WTC11 (cell line): ENCODE results near the gene PKMYT1. TPM values are rescaled to one million over a fixed set of nuclear protein-coding genes. Genes with fewer than 3 reads are reported as not detected.

Experiments
- ATAC-seq: fragments of 200-7000 bp; cut with Tn5 transposase; 2 replicates; pipeline ENCODE4 v1.10.0; 2021; ENCODE audit warnings: mild to moderate bottlenecking, moderate library complexity
- CTCF ChIA-PET: fragments of 300-600 bp; sonication (Branson Sonifier 250); formaldehyde crosslinking; loops from one replicate; lab custom pipeline; 2021; ENCODE audit warnings: antibody characterized with exemption; lab: Charles Lee
- POLR2A ChIA-PET: fragments of 350-600 bp; sonication (Branson Sonifier 250); formaldehyde crosslinking; loops from one replicate; lab custom pipeline; 2021; ENCODE audit warnings: antibody characterized with exemption; lab: Charles Lee
- DNase-seq: peaks from one replicate; pipeline ENCODE4 v3.0.0; 2021; ENCODE audit warnings: low spot score
- H3K27ac Mint-ChIP-seq: 2 replicates; pipeline ENCODE4 v1.8.0; 2021; ENCODE audit warnings: mixed read lengths
- H3K27me3 Mint-ChIP-seq: 2 replicates; pipeline ENCODE4 v1.8.0; 2021; ENCODE audit warnings: low read depth, mild to moderate bottlenecking, moderate library complexity, mixed read lengths
- H3K36me3 Mint-ChIP-seq: 2 replicates; pipeline ENCODE4 v1.8.0; 2021; ENCODE audit warnings: mixed read lengths
- H3K4me1 Mint-ChIP-seq: 2 replicates; pipeline ENCODE4 v1.8.0; 2022; ENCODE audit warnings: mixed read lengths
- H3K4me3 Mint-ChIP-seq: 2 replicates; pipeline ENCODE4 v1.8.0; 2021; ENCODE audit warnings: mild to moderate bottlenecking, moderate library complexity, mixed read lengths
- H3K9me3 Mint-ChIP-seq: 2 replicates; pipeline ENCODE4 v1.8.0; 2021; ENCODE audit warnings: mixed read lengths
- ATF1 ChIP-seq: sonication (generic); formaldehyde crosslinking; IDR thresholded peaks from 2 replicates; pipeline ENCODE4 v1.8.1; 2023; ENCODE audit warnings: mild to moderate bottlenecking, moderate library complexity, missing genetic modification reagents
- FOXK1 ChIP-seq: sonication (generic); formaldehyde crosslinking; IDR thresholded peaks from 2 replicates; pipeline ENCODE4 v1.8.0; 2022; ENCODE audit warnings: mild to moderate bottlenecking, moderate library complexity, missing genetic modification reagents
- FOXP1 ChIP-seq: sonication (generic); formaldehyde crosslinking; IDR thresholded peaks from 2 replicates; pipeline ENCODE4 v1.8.0; 2022; ENCODE audit warnings: missing genetic modification reagents, mild to moderate bottlenecking, moderate library complexity, borderline replicate concordance
- GTF2I ChIP-seq: fragments of 250-450 bp; sonication (Bioruptor Pico); conservative IDR thresholded peaks from 2 replicates; pipeline ENCODE4 v1.4.0; 2021; ENCODE audit warnings: mild to moderate bottlenecking
- KAT7 ChIP-seq: sonication (generic); formaldehyde crosslinking; IDR thresholded peaks from 2 replicates; pipeline ENCODE4 v1.8.1; 2023; ENCODE audit warnings: missing genetic modification reagents, mild to moderate bottlenecking, borderline replicate concordance
- MYBL2 ChIP-seq: sonication (generic); formaldehyde crosslinking; IDR thresholded peaks from 2 replicates; pipeline ENCODE4 v1.8.1; 2023; ENCODE audit warnings: mild to moderate bottlenecking, moderate library complexity, missing genetic modification reagents
- NFYB ChIP-seq: sonication (generic); formaldehyde crosslinking; conservative IDR thresholded peaks from 2 replicates; pipeline ENCODE4 v1.8.0; 2022; ENCODE audit warnings: low read depth, missing genetic modification reagents
- PRRX2 ChIP-seq: fragments of 250-450 bp; sonication (Bioruptor Pico); IDR thresholded peaks from 2 replicates; pipeline ENCODE4 v1.8.0; 2021; ENCODE audit warnings: mild to moderate bottlenecking
- SMAD3 ChIP-seq: sonication (generic); formaldehyde crosslinking; IDR thresholded peaks from 2 replicates; pipeline ENCODE4 v1.8.0; 2022; ENCODE audit warnings: missing genetic modification reagents, mild to moderate bottlenecking, borderline replicate concordance
- SOX15 ChIP-seq: fragments of 250-450 bp; sonication (Bioruptor Pico); IDR thresholded peaks from 2 replicates; pipeline ENCODE4 v1.9.0; 2021; ENCODE audit warnings: mild to moderate bottlenecking
- SP1 ChIP-seq: sonication (generic); formaldehyde crosslinking; conservative IDR thresholded peaks from 2 replicates; pipeline ENCODE4 v1.8.1; 2022; ENCODE audit warnings: missing genetic modification reagents
- TEAD4 ChIP-seq: sonication (generic); formaldehyde crosslinking; IDR thresholded peaks from 2 replicates; pipeline ENCODE4 v1.8.0; 2022; ENCODE audit warnings: mild to moderate bottlenecking, missing genetic modification reagents
- ZNF121 ChIP-seq: sonication (generic); formaldehyde crosslinking; IDR thresholded peaks from 2 replicates; pipeline ENCODE4 v1.8.0; 2023; ENCODE audit warnings: missing genetic modification reagents
- total RNA-seq: library from RNA; stranded (reverse); gene quantifications from 3 replicates; pipeline ENCODE4 v1.2.3, GENCODE V29; 2021
- TF ChIP-seq, protein P1 (sequence below): sonication (generic); formaldehyde crosslinking; IDR thresholded peaks from 2 replicates; pipeline ENCODE4 v1.8.0; 2022; ENCODE audit warnings: mild to moderate bottlenecking, missing genetic modification reagents
- TF ChIP-seq, protein P2 (sequence below): sonication (generic); formaldehyde crosslinking; IDR thresholded peaks from 2 replicates; pipeline ENCODE4 v1.8.1; 2023; ENCODE audit warnings: mild to moderate bottlenecking, missing genetic modification reagents, moderate library complexity
- TF ChIP-seq, protein P3 (sequence below): sonication (generic); formaldehyde crosslinking; IDR thresholded peaks from 2 replicates; pipeline ENCODE4 v1.8.1; 2022; ENCODE audit warnings: mild to moderate bottlenecking, moderate library complexity, missing genetic modification reagents
- TF ChIP-seq, protein P4 (sequence below): sonication (generic); formaldehyde crosslinking; IDR thresholded peaks from 2 replicates; pipeline ENCODE4 v1.8.1; 2023; ENCODE audit warnings: mild to moderate bottlenecking, moderate library complexity, missing genetic modification reagents
- TF ChIP-seq, protein P5 (sequence below): sonication (generic); formaldehyde crosslinking; IDR thresholded peaks from 2 replicates; pipeline ENCODE4 v1.8.0; 2022; ENCODE audit warnings: mild to moderate bottlenecking, missing genetic modification reagents
- TF ChIP-seq, protein P6 (sequence below): sonication (generic); formaldehyde crosslinking; IDR thresholded peaks from 2 replicates; pipeline ENCODE4 v1.8.0; 2022; ENCODE audit warnings: mild to moderate bottlenecking, missing genetic modification reagents

Gene PKMYT1
- total RNA-seq, 1 experiment from 2014 or later: 120 TPM

DNA sequence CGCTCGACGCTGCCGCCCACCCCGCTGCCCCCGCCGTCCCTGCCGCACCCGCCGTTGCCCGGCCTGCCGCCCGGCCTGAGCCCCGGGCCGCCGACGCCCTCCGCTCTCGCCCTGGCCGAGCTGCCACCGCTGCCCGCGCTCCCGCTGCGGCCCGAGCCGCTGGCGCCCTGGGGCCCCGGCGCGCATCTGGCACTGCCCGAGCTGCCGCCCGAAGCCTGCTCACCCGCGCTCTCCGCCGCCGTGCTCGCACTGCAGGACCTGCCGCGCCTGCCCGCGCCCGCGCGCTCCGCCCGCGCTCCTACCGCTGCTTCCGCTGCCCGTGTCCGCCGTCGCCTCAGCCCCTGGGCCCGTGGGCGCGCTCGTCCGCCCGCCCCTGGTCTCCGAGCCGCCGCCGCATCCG lies 24.1 kb upstream of the PKMYT1 start (continued):
- no peak for TF ChIP-seq KAT7 (CRISPR knock-in tag)
- TF ChIP-seq, protein P1, sequence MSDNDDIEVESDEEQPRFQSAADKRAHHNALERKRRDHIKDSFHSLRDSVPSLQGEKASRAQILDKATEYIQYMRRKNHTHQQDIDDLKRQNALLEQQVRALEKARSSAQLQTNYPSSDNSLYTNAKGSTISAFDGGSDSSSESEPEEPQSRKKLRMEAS (CRISPR knock-in tag): no peak
- no peak for TF ChIP-seq SOX15 (CRISPR knock-in tag)
- no peak for TF ChIP-seq FOXK1 (CRISPR knock-in tag)
- TF ChIP-seq SMAD3 (CRISPR knock-in tag): no peak
- no peak for TF ChIP-seq TEAD4 (CRISPR knock-in tag)

DNA sequence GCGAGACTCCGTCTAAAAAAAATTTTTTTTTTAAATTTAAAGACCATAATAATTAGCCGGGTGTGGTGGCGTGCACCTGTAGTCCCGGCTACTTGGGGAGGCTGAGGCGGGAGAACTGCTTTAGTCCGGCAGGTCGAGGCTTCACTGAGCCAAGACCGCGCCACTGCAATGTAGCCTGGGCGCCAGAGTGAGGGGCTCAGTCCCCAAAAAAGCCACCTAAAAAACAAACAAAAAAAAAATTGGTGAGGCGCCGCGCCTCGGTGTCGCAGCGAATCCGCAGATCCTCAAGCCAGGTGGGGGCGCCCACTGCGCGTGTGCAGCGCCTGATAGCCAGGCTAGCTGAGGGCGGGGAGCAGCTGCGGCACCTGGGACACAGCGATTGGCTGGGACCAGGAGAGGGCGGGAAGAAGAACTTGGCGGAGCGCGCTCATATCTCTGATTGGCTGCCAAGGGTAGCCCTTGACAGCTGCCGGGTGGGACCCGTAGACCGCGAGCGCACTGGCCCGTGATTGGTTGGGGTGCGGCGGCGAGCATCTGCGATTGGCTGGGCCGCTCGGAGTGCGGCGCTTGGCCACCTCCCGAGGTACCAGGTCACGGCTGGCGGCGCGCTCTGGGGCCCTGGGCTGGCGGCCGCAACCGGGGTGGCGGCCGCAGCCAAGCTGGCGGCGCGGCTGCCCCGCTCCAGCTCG lies 23.5 kb upstream of the PKMYT1 start:
- POLR2A ChIA-PET: interaction anchor here (0.9 to 13.9 kb wide), 4 partner anchors 9 to 55 kb away, joined by 5 to 502 read pairs (median 10); partner anchors contain the start of genes CLDN6, CLDN9, HCFC1R1 and THOC6
- no peaks in the 10 kb centered on the region for H3K27me3 Mint-ChIP-seq

More for the DNA sequence above, 23.5 kb upstream of the PKMYT1 start:
- Mint-ChIP-seq H3K4me3 (peak overlapping the region; percentile 42), H3K9me3 (no peaks in the 10 kb centered on the region), H3K36me3 (no peaks in the 10 kb centered on the region), H3K4me1 (peaks cover 37% of the 10 kb centered on the region), H3K27ac (no peak overlapping the region)
- CTCF ChIA-PET: interaction anchor here (0.5 to 13.4 kb wide), 18 partner anchors 8 to 1966 kb away, joined by 3 to 360 read pairs (median 5); partner anchors contain the start of genes CLDN6, CLDN9, HCFC1R1 and KREMEN2
- TF ChIP-seq, protein P2, sequence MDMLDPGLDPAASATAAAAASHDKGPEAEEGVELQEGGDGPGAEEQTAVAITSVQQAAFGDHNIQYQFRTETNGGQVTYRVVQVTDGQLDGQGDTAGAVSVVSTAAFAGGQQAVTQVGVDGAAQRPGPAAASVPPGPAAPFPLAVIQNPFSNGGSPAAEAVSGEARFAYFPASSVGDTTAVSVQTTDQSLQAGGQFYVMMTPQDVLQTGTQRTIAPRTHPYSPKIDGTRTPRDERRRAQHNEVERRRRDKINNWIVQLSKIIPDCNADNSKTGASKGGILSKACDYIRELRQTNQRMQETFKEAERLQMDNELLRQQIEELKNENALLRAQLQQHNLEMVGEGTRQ (CRISPR knock-in tag): peak; percentile 46
- TF ChIP-seq ZNF121 (CRISPR knock-in tag): no peak
- TF ChIP-seq, protein P3, sequence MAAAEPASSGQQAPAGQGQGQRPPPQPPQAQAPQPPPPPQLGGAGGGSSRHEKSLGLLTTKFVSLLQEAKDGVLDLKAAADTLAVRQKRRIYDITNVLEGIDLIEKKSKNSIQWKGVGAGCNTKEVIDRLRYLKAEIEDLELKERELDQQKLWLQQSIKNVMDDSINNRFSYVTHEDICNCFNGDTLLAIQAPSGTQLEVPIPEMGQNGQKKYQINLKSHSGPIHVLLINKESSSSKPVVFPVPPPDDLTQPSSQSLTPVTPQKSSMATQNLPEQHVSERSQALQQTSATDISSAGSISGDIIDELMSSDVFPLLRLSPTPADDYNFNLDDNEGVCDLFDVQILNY: peak; percentile 88
- TF ChIP-seq, protein P4, sequence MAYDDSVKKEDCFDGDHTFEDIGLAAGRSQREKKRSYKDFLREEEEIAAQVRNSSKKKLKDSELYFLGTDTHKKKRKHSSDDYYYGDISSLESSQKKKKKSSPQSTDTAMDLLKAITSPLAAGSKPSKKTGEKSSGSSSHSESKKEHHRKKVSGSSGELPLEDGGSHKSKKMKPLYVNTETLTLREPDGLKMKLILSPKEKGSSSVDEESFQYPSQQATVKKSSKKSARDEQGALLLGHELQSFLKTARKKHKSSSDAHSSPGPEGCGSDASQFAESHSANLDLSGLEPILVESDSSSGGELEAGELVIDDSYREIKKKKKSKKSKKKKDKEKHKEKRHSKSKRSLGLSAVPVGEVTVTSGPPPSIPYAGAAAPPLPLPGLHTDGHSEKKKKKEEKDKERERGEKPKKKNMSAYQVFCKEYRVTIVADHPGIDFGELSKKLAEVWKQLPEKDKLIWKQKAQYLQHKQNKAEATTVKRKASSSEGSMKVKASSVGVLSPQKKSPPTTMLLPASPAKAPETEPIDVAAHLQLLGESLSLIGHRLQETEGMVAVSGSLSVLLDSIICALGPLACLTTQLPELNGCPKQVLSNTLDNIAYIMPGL (CRISPR knock-in tag): peak; percentile 40; the same call in 1 of the 2 replicates
- peak; percentile 61; the same call in 1 of the 2 replicates for TF ChIP-seq GTF2I (CRISPR knock-in tag)
- TF ChIP-seq, protein P5, sequence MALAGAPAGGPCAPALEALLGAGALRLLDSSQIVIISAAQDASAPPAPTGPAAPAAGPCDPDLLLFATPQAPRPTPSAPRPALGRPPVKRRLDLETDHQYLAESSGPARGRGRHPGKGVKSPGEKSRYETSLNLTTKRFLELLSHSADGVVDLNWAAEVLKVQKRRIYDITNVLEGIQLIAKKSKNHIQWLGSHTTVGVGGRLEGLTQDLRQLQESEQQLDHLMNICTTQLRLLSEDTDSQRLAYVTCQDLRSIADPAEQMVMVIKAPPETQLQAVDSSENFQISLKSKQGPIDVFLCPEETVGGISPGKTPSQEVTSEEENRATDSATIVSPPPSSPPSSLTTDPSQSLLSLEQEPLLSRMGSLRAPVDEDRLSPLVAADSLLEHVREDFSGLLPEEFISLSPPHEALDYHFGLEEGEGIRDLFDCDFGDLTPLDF (CRISPR knock-in tag): no peak
- peak; percentile 91 for TF ChIP-seq SP1
- TF ChIP-seq NFYB (CRISPR knock-in tag): peak; percentile 100
- TF ChIP-seq, protein P1 (CRISPR knock-in tag): peak; percentile 69
- TF ChIP-seq, protein P6, sequence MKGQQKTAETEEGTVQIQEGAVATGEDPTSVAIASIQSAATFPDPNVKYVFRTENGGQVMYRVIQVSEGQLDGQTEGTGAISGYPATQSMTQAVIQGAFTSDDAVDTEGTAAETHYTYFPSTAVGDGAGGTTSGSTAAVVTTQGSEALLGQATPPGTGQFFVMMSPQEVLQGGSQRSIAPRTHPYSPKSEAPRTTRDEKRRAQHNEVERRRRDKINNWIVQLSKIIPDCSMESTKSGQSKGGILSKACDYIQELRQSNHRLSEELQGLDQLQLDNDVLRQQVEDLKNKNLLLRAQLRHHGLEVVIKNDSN: peak; percentile 20; the same call in 1 of the 2 replicates
- TF ChIP-seq PRRX2 (CRISPR knock-in tag): no peak
- 0 out of 2 replicates have a peak, but pooled peaks have one; percentile 22 for TF ChIP-seq FOXP1 (CRISPR knock-in tag)
- peak; percentile 34; the same call in 1 of the 2 replicates for TF ChIP-seq MYBL2 (CRISPR knock-in tag)
- TF ChIP-seq ATF1 (CRISPR knock-in tag): no peak
- peak; percentile 99 for DNase-seq
- peak; percentile 85 for ATAC-seq
